HCT116 (cell line): ENCODE data around the gene SFTPB.

Experiments
- CEBPB ChIP-seq: IDR thresholded peaks from 2 replicates; pipeline ENCODE4 v1.6.1; 2012; ENCODE audit warnings: low read depth
- POLR2A ChIP-seq: IDR thresholded peaks from 2 replicates; pipeline ENCODE4 v1.7.0; 2011; ENCODE audit warnings: borderline replicate concordance; ENCODE audit not compliant: insufficient read depth, insufficient read length; ENCODE audit errors: extremely low read depth
- TF ChIP-seq, protein P1 (sequence below), 3 experiments: fragments of 200-600 bp in 1 of 3; sonication (generic) in 1 of 3; IDR thresholded peaks in 2 of 3; conservative IDR thresholded peaks in 1 of 3; 2 replicates each; pipeline ENCODE4 v1.5.1; 2012 to 2017; ENCODE audit warnings: low read depth in 2 of 3, low read length in 2 of 3, antibody characterized with exemption in 1 of 3, borderline replicate concordance in 1 of 3, control low read depth in 1 of 3, mild to moderate bottlenecking in 1 of 3, mixed read lengths in 1 of 3, mixed run types in 1 of 3, moderate library complexity in 1 of 3; ENCODE audit not compliant: insufficient read depth in 1 of 3
- TF ChIP-seq, protein P2 (sequence below): IDR thresholded peaks from 2 replicates; pipeline ENCODE4 v1.6.1; 2012; ENCODE audit warnings: low read depth
- TF ChIP-seq, protein P3 (sequence below): IDR thresholded peaks from 2 replicates; pipeline ENCODE4 v1.6.1; 2012

DNA sequence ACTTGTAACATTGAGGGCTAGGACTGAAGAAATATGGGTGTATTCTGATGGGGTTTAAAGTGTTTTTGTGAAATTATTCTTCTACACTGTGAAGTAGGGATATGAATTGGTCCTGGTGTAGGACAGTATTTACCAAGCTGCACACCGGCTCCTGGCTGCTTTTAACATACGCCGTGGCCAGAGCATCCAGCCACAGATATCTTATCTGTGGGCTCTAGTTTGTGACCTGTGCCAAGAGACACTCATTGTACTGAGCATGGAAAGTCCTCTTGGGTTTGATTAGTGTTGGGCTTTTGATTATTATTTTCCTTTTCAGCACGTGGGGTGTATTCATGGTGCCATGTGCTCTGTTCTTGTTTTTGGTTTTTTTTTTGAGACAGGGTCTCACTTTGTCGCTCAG is 44.0 kb downstream of the SFTPB start:
- TF ChIP-seq, protein P1, sequence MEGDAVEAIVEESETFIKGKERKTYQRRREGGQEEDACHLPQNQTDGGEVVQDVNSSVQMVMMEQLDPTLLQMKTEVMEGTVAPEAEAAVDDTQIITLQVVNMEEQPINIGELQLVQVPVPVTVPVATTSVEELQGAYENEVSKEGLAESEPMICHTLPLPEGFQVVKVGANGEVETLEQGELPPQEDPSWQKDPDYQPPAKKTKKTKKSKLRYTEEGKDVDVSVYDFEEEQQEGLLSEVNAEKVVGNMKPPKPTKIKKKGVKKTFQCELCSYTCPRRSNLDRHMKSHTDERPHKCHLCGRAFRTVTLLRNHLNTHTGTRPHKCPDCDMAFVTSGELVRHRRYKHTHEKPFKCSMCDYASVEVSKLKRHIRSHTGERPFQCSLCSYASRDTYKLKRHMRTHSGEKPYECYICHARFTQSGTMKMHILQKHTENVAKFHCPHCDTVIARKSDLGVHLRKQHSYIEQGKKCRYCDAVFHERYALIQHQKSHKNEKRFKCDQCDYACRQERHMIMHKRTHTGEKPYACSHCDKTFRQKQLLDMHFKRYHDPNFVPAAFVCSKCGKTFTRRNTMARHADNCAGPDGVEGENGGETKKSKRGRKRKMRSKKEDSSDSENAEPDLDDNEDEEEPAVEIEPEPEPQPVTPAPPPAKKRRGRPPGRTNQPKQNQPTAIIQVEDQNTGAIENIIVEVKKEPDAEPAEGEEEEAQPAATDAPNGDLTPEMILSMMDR (IDR thresholded peaks at IDR 0.05 in 2 of 3, conservative IDR thresholded peaks at IDR 0.05 in 1 of 3; ENCODE audit: borderline replicate concordance in 1 of 3, insufficient read depth in 1 of 3, low read depth in 2 of 3, low read length in 2 of 3), result no peak
- TF ChIP-seq, protein P2, sequence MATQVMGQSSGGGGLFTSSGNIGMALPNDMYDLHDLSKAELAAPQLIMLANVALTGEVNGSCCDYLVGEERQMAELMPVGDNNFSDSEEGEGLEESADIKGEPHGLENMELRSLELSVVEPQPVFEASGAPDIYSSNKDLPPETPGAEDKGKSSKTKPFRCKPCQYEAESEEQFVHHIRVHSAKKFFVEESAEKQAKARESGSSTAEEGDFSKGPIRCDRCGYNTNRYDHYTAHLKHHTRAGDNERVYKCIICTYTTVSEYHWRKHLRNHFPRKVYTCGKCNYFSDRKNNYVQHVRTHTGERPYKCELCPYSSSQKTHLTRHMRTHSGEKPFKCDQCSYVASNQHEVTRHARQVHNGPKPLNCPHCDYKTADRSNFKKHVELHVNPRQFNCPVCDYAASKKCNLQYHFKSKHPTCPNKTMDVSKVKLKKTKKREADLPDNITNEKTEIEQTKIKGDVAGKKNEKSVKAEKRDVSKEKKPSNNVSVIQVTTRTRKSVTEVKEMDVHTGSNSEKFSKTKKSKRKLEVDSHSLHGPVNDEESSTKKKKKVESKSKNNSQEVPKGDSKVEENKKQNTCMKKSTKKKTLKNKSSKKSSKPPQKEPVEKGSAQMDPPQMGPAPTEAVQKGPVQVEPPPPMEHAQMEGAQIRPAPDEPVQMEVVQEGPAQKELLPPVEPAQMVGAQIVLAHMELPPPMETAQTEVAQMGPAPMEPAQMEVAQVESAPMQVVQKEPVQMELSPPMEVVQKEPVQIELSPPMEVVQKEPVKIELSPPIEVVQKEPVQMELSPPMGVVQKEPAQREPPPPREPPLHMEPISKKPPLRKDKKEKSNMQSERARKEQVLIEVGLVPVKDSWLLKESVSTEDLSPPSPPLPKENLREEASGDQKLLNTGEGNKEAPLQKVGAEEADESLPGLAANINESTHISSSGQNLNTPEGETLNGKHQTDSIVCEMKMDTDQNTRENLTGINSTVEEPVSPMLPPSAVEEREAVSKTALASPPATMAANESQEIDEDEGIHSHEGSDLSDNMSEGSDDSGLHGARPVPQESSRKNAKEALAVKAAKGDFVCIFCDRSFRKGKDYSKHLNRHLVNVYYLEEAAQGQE, result no peak
- TF ChIP-seq POLR2A (no peak), CEBPB (no peak)
- TF ChIP-seq, protein P3, sequence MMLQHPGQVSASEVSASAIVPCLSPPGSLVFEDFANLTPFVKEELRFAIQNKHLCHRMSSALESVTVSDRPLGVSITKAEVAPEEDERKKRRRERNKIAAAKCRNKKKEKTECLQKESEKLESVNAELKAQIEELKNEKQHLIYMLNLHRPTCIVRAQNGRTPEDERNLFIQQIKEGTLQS, result no peak
